SKM-1 (cell line): Measurements from ENCODE around the gene MMP12.

Source experiments
- DNase-seq: peaks from one replicate; lab custom pipeline; 2025; ENCODE audit not compliant: unreplicated experiment; lab: John Stamatoyannopoulos, UW

The MMP12 gene

DNA sequence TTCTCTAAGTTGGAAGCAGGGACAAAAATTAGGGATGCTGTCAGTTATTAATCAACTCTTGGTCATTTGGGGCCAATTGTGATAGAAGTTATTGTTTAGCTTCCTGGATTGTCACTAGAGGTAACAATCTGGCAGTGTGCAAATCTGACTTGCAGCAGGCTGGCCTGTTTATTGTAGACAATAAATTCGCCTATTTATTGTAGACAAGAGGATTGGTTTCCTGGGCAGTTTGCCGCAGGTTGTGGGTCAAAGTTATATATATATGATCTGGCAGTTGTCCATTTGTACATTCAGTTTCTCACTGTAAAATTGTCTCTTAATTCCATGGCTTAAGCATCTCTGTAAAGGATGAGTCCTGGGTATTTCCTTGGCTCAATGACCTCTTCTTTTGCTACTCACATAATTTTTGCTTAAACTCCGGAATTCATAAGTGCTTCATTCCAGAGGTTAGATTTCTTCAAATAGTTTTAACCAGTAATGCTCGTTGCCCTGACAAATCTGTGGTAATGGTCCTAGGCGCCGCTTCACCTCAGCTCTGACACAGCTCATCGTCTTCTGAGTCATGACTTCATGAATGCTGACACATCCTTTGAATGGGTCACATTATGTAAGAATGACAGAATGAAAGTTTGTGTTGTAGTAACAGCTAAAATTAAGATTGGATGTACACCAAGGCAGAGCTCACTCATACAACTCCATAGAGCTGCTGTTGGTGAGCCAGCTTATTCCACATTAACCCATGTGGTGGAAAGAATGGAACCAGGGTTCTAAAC, 23.6 kb downstream of the MMP12 start:
- no peak for DNase-seq

DNA sequence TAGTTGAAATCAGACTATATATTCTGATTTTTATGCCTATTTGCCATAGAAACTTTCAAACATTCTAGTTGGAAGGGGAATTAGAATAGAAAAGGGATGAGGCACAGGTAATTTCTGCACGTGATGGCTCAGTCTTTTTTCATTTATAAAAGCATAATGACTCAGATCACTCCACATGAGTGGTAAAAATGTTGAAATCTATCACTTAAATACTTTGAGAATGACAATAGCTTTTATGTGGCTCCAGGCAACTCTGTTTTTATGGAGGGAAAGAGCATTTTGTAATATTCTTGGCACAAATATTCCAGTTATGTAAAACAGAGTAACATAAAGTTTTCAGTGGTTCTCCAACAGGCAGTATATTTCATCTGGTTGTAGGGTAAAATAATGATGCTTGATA, 25.5 kb downstream of the MMP12 start:
- no peak for DNase-seq

DNA sequence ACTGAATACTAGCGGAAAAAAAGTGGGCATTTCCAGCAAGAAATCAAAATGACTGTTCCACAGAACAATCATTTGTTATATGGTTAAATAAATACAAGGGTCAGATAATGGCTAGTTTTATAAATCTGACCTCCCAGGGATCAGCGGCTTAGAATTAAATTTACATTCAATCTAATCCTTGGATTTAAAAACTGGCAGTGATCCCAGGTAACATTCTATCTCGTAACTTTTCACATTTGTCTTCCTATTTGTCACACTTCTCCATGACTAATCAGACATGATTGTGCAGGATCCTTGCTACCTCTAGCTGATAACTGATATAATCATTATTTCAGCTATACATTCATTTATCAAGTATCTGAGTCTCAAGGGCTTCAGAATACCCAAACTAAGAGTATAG, 28.5 kb downstream of the MMP12 start:
- no peak for DNase-seq

DNA sequence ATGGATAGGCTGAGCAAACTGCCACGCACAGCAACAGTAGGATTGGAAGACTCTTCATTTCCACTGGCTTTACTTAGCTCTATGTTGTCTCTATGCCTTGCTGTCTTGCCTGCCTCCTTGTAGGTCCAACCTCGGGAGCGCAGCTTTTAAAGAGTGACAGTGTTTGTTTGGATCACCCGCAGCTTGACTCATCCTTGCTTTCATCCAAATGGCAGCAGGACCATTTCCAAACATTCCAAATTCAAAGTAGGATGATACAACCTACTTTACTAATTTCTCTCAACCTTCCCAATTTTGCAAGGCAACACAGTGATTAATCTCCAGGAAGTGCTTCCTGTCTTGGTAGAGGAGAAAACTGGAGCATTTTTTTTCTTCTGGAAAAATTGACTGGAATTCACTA, 31.3 kb downstream of the MMP12 start, which contains the start of gene MMP3:
MMP3 (minus strand) TSS at position 121 of the 400 bp plus-strand sequence; CDS start at position 58, 63 bp downstream.
- no peak for DNase-seq

DNA sequence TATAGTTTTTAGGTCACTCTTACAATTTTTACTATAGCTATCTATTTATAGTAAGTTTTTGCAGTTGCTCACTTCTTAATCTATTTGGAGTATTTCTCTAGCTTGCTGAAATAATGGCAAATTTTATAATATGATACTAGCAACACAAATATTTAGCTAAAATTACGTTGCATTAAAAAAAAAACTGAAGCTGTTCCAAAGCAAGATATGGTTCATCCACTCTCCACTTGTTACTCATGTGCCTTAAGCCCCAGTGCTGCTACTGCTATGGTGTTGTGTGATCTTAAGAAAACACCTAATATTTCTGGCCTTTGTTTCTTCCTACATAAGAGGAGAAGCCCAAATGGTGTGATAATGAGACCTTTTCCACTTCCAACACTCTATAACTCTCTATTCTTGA, 31.9 kb downstream of the MMP12 start:
- no peak for DNase-seq

DNA sequence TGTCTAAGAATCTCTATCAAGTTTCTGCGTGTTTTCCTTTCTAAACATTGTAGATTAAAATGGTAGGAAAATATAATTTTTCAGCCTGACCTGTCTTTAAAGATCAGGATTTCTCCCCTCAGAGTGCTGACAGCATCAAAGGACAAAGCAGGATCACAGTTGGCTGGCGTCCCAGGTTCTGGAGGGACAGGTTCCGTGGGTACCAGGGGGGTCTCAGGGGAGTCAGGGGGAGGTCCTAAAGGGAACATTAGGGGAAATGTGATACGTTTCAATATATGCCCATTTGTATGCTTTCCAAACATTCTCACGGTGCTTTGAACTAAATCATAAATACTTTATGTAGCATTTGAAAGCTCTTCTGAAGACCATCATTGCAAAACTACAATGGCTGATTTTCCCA, 34.8 kb downstream of the MMP12 start:
- no peak for DNase-seq

DNA sequence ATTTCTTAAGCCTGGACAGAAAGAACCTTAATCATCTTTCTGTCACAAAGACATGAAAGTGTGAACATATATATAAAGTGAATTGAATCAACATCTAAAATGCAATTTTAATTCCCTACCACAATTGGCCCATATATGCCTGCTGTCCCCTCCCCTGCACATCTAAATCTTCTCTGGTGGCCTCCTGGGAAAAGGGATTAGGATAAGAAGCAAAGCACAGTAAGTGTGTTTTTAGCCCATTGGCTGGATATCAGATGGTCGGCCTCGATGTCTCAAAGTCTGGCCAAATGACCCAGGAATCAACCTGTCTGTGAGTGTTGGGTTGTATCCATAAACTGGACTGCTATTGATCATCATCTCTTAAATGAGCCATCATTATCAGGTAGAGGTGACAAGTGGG, 37.1 kb downstream of the MMP12 start:
- DNase-seq = no peak

DNA sequence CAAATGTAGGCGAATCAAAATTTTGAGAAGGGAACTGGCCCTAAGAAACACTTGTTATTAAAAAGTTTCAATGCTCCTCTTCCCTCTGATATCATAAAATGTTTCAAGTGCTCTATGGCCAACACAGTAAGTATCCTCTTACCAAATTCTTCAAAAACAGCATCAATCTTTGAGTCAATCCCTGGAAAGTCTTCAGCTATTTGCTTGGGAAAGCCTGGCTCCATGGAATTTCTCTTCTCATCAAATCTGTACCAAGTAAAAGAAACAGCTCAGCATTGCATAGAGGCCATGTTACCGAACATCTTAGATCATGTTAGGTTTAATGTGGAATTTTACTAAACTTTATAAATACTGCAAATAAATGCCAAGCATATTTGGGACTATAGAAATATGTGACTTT, 37.6 kb downstream of the MMP12 start:
- no peak for DNase-seq

DNA sequence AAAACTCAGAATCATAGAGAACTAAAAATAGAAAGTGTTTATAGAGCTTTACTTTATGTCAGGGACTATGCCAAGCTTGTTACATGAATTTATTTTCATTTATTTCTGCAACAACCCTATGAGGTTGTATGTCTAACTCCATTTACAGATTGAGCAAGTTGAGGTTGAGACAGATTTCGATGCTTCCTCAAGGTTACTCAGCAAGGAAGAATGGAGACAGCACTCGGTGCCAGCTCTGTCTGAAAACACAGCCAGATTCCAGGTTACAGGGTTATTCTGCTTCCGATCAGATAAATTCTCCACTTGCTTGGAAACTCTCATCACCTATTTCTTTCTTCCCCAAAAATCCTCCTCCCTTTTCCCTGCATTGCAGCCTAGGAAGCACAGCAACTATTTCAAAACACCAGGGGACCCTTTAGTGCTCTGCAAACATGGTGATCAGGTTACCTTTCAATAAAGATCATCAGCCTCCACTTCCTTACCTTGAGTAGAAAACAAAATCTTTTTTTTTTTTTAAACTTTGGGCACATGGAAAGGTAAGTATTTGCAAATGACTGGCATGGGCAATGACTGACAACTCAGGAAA, 38.4 kb downstream of the MMP12 start:
- no peak for DNase-seq

DNA sequence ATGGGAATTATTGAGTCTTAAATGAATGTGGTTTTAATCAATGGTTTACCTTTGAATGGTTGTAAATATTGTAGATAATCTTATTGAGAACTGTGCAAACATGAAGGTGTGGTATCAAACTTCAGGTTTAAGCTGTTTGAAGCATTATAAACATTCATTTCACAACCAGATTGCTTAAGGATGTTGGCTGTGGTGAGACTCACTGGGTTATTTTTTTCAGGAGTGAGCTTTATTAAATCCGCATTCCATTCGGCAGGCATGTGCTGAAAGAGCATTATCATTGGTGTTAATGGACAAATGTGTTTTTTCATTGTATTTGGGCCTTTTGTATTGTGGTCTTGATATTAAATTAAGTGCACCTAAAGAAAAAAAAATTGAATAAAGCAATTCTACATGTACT, 41.1 kb downstream of the MMP12 start:
- no peak for DNase-seq

DNA sequence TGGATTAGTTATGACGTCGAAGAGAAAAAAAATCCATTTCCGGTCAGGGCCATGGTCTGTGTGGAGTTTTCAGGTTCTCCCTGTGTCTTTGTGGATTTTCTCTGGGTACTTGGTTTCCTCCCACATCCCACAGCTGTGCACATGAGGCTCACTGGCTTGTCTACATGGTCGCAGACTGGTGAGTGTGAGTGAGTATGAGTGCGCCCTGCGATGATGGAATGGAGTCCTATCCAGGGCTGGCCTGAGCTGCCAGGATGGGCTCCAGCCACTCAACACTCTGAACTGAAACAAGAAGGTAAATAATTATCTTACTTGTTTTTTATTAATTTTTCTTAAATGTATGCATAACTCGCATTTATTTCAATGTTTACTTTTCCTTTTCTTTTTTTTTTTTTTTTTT, 42.2 kb downstream of the MMP12 start:
- no peak for DNase-seq

DNA sequence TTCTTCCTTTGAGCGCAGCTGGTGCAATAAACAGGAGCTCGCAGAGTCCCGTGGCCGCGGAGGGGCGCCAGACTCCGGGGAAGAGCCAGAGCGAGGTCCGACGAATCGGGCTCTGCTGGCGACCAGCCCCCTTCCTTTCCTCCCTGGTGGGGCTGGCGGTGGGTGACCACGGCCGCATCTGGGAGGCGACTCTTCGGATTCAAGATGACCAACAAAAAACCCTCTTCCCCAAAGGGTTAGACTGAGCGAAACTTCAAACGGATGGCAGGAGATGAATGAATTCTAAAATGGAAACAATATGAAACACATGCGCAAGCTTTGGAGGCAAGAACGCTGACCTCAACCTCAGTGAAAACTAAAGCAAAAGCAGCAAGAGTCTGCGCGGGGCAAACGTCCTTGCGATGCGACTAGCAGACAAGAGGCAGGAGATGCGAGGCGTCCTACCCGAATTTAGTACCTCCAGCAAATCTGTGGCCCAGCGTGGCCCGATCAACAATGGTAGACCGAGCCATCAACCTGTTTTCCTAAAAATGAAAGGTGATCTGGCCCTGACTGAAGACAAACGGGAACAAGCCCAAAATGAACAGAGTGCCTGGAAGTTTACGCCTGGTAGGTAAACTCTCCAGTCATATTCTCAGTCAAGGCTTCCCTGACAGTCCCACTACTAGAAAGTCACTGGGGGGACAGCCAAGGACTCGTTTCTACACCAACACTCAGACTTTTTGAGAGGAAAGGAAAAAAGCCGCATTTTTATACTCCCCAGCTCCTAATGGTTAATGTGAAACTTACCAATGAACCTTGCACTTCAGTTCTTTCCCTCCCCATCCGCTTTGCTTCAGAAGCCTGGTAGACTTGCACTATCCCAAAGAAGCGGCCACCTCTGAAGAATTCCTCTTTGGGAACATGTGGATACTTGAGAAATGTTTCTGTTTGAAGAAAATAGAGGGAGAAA, 43.0 kb downstream of the MMP12 start:
- DNase-seq = no peak

DNA sequence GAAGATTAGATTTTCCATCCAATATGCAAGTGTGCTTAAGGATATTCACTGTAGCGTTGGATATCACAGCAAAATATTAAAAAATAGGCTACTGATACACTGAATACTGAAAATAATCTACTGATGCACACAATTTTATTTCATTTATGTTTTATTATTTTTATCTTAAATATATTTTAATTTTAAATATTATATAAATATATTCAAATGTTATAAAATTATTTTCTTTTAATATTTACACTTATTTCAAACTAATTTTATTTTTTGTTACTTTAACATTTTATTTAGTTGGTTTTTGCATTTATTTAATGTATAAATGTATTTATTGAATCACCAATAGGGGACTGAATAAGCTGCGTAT, 43.7 kb downstream of the MMP12 start:
- no peak for DNase-seq

DNA sequence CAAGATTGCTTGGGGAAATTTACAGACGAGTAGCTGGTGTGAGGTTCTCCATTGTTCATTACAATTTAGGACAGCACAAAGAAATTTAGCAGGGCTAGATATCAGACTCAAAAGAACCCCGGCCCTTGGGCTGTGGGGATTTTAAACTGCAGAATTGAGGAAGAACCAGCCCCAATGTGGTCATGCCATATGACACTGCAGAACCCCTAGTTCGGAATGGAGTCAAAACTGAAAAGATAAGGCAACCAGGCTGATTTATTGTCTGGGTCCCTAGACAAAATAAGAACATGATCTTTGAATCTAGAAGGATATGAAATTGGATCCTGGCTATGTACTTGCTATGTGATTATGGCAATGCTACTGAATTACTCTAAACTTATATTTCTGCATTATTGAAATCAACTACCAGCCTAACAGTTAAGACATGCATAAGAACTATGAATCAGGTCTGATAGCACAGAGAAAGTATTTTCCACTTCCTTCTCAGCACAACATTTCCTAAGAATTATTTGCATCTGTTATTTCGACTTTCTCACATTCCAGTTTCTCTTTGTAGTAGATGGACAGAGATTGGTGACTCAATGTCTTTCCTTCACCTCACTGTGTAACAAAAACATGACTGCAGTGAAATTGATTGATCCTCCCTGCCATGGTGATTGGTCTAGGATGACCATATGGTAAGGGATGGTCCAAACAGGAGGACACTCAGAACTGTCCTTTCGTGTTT, 44.6 kb downstream of the MMP12 start:
- DNase-seq = no peak

DNA sequence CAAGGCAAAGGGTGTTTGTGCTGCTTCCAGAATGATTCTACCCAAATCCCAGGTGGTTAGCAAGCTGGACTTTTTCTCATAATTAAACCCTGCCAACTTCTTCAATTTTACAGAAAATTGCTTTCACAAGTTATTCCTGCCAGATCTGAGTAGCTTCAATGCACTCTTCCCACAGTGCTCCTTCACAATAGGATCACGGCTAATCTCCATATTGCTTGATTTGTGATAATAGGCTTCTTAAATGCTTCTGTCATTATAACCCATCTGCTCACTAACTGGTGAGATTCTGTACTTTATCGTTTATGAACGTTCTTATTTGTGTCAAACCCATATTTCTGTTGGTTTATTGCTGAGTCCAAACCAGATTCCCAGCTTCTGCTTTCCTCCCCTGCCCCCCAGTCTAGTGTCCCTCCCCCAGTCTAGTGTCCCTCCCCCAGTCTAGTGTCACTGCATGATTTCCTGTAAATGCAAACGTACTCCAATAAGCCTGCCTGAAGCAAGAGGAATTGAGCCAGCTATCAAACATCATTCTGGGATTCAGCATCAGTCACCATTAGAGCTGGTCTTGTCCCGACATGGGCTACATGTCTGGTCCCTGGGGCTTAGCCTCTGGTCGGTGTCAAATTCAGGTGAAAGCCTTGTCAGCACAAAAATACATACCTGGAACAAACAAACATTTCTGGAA, 45.3 kb downstream of the MMP12 start:
- DNase-seq = no peak

DNA sequence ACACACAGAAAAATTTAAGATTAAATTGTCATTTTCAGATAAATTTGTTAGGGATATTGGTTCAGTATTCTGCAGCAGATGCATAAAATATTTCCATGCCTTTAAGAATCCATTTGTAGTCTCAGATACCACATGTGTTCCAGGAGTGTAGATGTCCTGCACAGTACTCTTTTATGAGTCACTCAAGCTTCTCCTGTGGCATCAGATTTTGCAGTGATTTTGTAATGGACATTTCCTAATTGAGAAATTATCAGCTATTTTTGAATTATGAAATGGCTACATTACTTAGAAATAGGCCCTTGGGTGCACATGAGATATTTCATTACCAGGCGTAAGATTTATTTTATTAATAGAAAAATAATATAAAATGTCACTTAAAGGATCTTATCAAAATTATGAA, 50.2 kb downstream of the MMP12 start:
- DNase-seq = no peak

DNA sequence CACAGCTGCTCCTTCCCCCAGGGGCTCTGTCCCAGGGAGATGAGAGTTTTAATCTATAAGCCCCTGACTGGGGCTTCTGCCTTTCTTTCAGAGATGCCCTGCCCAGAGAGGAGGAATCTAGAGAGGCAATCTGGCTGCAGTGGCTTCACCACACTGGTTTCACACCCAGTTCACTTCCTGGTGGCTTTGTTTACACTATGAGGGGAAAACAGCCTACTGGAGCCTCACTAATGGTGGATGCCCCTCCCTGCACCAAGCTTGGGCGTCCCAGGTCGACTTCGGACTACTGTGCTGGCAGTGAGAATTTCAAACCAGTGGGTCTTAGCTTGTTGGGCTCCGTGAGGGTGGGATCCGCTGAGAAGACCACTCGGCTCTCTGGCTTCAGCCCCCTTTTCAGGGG, 55.3 kb downstream of the MMP12 start:
- DNase-seq = no peak

DNA sequence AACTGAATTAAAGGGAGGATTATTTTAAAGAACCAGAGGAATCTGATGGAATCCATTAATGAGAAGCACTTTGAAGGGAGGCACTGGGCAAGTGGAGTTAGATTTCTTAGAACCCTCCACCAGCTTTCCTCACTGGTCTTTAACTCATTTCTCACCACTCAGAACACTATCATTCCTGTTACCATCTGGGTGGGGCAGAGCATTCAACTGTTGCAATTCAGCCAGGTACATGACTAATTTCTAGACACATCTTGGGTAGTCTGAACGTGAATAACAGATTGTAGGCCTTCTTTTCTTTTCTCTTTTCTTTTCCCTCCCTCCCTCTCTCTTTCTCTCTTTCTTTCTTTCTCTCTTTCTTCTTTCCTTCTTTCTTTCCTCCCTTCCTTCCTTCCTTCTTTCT, 61.3 kb downstream of the MMP12 start:
- DNase-seq = no peak
